Activated B cell treated with CpG ODN at 0.5 μM for 24 hours (primary cell): ENCODE data around the gene NAAA. TPM values are rescaled to one million over a fixed set of nuclear protein-coding genes. Genes with fewer than 3 reads are reported as not detected.
"Not testable (repeated sequence)": the region's sequence is repeated elsewhere in the genome, so short reads cannot be mapped to it uniquely, and the experiment has no call there.

Source experiments
- ATAC-seq: fragments of 200-7000 bp; cut with Tn5 transposase; one replicate; pipeline ENCODE4 v1.10.0; 2021; ENCODE audit warnings: low read depth, mild to moderate bottlenecking, moderate library complexity
- CTCF ChIA-PET: fragments of 350-600 bp; sonication (Branson Sonifier 250); formaldehyde crosslinking; loops from one replicate; lab custom pipeline; 2021; ENCODE audit warnings: antibody characterized with exemption; lab: Charles Lee
- POLR2A ChIA-PET: fragments of 350-600 bp; sonication (Branson Sonifier 250); formaldehyde crosslinking; loops from one replicate; lab custom pipeline; 2021; ENCODE audit warnings: antibody characterized with exemption; lab: Charles Lee
- DNase-seq: peaks from one replicate; pipeline ENCODE4 v3.0.0; 2022
- H3K27ac Mint-ChIP-seq: one replicate; pipeline ENCODE4 v1.8.0; 2020; ENCODE audit warnings: mixed read lengths
- H3K27me3 Mint-ChIP-seq: one replicate; pipeline ENCODE4 v1.8.0; 2021; ENCODE audit warnings: mixed read lengths
- H3K36me3 Mint-ChIP-seq: one replicate; pipeline ENCODE4 v1.8.0; 2021; ENCODE audit warnings: low read depth, mixed read lengths
- H3K4me1 Mint-ChIP-seq: one replicate; pipeline ENCODE4 v1.8.0; 2021; ENCODE audit warnings: mixed read lengths
- H3K4me3 Mint-ChIP-seq: one replicate; pipeline ENCODE4 v1.8.0; 2020; ENCODE audit warnings: mild to moderate bottlenecking, mixed read lengths
- H3K9me3 Mint-ChIP-seq: one replicate; pipeline ENCODE4 v1.8.0; 2020; ENCODE audit warnings: mixed read lengths
- intact Hi-C: fragments of 100-400 bp; cut with micrococcal nuclease; formaldehyde crosslinking; loops from one replicate; pipeline ENCODE4 v1.15.1; 2024
- total RNA-seq: library from RNA; stranded (reverse); gene quantifications from 2 replicates; pipeline ENCODE4 v1.2.3, GENCODE V29; 2022
- TF ChIP-seq, protein P1 (sequence below): fragments of 200-600 bp; IDR thresholded peaks from one replicate; pipeline ENCODE4 v1.8.0; 2022; ENCODE audit warnings: antibody characterized with exemption, mild to moderate bottlenecking

NAAA gene
- total RNA-seq, 1 donor from 2014 or later: 31.1 TPM

DNA sequence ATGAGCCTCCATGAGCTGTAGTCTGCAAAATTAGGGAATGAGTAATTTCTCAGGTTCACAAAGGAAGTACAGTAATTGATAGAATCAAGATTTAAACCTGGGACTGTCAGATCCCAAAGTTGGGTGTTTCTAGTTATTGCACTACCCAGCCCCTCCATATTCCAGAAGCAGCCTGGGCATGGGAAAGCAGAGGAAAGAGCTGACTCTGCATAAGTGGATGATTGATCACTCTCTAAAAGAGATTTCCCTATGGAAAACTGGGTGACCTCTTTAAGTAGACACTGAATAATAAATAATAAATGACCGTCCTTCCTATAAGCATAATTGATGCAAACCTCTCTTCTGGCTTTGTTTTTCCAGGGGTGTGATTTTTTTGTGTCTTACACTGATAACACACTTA lies 5.2 kb downstream of the NAAA start:
- Mint-ChIP-seq H3K4me3 (no peak overlapping the region), H3K9me3 (no peaks in the 10 kb centered on the region), H3K27me3 (no peaks in the 10 kb centered on the region), H3K27ac (no peak overlapping the region), H3K36me3 (peaks cover 42% of the 10 kb centered on the region), H3K4me1 (peaks cover 14% of the 10 kb centered on the region)
- intact Hi-C loops: no loop called here
- TF ChIP-seq, protein P1, sequence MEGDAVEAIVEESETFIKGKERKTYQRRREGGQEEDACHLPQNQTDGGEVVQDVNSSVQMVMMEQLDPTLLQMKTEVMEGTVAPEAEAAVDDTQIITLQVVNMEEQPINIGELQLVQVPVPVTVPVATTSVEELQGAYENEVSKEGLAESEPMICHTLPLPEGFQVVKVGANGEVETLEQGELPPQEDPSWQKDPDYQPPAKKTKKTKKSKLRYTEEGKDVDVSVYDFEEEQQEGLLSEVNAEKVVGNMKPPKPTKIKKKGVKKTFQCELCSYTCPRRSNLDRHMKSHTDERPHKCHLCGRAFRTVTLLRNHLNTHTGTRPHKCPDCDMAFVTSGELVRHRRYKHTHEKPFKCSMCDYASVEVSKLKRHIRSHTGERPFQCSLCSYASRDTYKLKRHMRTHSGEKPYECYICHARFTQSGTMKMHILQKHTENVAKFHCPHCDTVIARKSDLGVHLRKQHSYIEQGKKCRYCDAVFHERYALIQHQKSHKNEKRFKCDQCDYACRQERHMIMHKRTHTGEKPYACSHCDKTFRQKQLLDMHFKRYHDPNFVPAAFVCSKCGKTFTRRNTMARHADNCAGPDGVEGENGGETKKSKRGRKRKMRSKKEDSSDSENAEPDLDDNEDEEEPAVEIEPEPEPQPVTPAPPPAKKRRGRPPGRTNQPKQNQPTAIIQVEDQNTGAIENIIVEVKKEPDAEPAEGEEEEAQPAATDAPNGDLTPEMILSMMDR: no peak
- ChIA-PET POLR2A (no interaction called here), CTCF (no interaction called here)
- no peak for ATAC-seq
- DNase-seq: no peak

DNA sequence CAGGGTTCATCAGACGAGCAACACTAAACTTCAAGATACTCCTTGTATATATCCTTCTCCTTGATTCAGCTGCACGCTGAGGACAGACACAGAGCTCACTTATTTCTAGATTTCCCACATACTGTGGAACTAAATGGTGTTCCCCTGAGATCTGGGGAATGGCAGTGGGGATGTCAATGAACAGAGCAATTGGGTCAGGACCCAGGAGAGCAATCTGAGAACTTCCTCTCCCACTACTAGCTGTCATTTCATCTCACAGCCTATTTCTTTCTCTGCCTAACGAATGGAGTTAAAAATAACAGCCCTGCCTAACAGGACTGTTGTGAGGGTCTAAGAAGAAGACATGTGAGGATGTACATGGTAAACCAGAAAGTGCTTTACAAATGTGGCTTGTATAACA lies 10.7 kb downstream of the NAAA start:
- no peak overlapping the region for H3K27ac Mint-ChIP-seq
- H3K4me3 Mint-ChIP-seq: no peak overlapping the region
- TF ChIP-seq, protein P1: no peak
- POLR2A ChIA-PET: interaction anchor here (1.1 kb wide), 1 partner anchor 10 kb away, joined by 3 read pairs; no protein-coding TSS in a partner anchor
- no peaks in the 10 kb centered on the region for H3K4me1 Mint-ChIP-seq
- no peaks in the 10 kb centered on the region for H3K27me3 Mint-ChIP-seq
- CTCF ChIA-PET: no interaction called here
- H3K36me3 Mint-ChIP-seq: peaks cover 50% of the 10 kb centered on the region
- DNase-seq: no peak
- H3K9me3 Mint-ChIP-seq: no peaks in the 10 kb centered on the region
- intact Hi-C loops: no loop called here
- ATAC-seq: no peak

DNA sequence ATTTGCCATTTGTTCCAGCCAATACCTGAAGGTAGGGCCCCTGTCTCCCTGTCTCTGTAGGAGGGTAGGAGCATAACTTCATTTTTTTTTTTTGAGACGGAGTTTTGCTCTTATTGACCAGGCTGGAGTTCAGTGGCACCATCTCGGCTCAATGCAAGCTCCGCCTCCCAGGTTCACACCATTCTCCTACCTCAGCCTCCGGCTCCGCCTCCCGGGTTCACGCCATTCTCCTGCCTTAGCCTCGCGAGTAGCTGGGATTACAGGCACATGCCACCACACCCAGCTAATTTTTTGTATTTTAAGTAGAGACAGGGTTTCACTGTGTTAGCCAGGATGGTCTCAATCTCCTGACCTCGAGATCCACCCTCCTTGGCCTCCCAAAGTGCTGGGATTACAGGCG lies 15.9 kb downstream of the NAAA start:
- POLR2A ChIA-PET, H3K9me3 Mint-ChIP-seq, H3K27me3 Mint-ChIP-seq, intact Hi-C loops, H3K4me1 Mint-ChIP-seq, DNase-seq, ATAC-seq, H3K4me3 Mint-ChIP-seq, H3K27ac Mint-ChIP-seq: not testable (repeated sequence)
- CTCF ChIA-PET: interaction anchor here (0.8 kb wide), 1 partner anchor 9 kb away, joined by 3 read pairs; no protein-coding TSS in a partner anchor
- peaks cover 61% of the 10 kb centered on the region for H3K36me3 Mint-ChIP-seq

DNA sequence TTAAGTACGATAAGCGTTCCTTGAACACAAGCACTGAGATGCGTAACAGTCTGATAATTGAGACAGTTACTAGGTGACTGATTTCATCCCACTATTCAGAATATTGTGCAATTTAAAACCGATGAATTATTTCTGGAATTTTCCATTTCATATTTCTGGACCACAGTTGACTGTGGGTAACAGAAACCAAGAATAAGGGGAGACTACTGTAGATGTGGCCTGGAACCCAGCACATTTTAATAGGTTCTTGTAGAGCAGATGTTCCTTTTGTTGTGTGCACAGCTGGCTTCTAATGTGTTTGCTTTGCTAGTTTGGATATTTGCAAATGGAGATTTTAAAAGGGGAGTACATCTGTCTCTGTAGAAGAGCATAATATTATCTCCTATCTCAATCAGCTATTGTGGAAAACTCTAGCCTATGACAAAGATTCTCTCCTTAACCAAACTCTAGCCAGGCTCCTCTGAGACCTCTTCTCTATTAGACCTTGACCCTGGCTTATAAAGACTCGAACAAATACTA lies 16.4 kb downstream of the NAAA start:
- POLR2A ChIA-PET: no interaction called here
- H3K4me1 Mint-ChIP-seq: no peaks in the 10 kb centered on the region
- H3K9me3 Mint-ChIP-seq: no peaks in the 10 kb centered on the region
- no peak overlapping the region for H3K4me3 Mint-ChIP-seq
- intact Hi-C loops: no loop called here
- ATAC-seq (no peak), DNase-seq (no peak)
- no peak overlapping the region for H3K27ac Mint-ChIP-seq
- TF ChIP-seq, protein P1: no peak
- CTCF ChIA-PET: no interaction called here
- H3K27me3 Mint-ChIP-seq: no peaks in the 10 kb centered on the region
- peaks cover 63% of the 10 kb centered on the region for H3K36me3 Mint-ChIP-seq

DNA sequence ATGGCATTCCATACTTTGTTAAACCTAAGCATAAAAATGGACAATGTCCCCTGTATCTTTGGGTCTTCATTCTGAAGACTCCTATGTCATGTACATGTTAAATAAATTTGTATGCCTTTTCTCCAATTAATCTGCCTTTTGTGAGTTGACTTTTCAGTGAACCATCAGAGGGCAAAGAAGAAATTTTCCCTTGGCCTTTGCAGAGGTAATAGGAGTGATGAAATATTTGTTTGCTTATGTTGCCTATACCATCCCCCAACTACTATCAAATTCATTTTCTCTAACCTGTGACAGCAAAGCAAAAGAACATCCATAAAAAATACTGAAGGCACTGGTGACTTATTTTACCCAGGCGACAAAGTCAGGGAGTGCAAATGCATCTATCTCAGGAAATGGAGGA lies 18.2 kb downstream of the NAAA start:
- Mint-ChIP-seq H3K36me3 (peaks cover 61% of the 10 kb centered on the region), H3K4me1 (no peaks in the 10 kb centered on the region), H3K4me3 (no peak overlapping the region), H3K9me3 (no peaks in the 10 kb centered on the region), H3K27me3 (no peaks in the 10 kb centered on the region), H3K27ac (no peak overlapping the region)
- CTCF ChIA-PET: no interaction called here
- intact Hi-C loops: no loop called here
- TF ChIP-seq, protein P1: no peak
- DNase-seq: no peak
- POLR2A ChIA-PET: no interaction called here
- no peak for ATAC-seq

DNA sequence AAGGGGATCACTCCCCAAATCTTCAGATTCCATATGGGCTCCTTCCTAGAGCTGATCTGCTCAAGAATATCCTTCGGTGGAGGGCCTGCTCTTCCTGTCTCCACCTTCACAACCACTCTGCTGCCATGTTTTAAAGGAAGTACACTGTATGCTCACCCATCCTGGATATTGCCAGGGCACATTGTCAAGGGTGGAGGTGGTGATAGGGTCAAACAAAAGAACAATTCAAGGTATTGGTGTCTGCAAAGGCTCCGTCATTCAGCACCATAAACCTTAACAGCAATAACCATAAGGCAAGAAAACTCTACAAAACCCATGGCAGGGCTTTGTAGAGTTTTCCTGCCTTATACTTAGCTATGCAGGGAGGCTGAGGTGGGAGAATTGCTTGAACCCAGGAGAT lies 18.9 kb downstream of the NAAA start:
- H3K4me1 Mint-ChIP-seq: no peaks in the 10 kb centered on the region
- no peaks in the 10 kb centered on the region for H3K9me3 Mint-ChIP-seq
- TF ChIP-seq, protein P1: no peak
- peaks cover 66% of the 10 kb centered on the region for H3K36me3 Mint-ChIP-seq
- ChIA-PET POLR2A (interaction anchor here (0.7 kb wide), 1 partner anchor 96 kb away, joined by 5 read pairs; no protein-coding TSS in a partner anchor), CTCF (no interaction called here)
- DNase-seq (no peak), ATAC-seq (no peak)
- H3K27me3 Mint-ChIP-seq: no peaks in the 10 kb centered on the region
- H3K4me3 Mint-ChIP-seq: no peak overlapping the region
- intact Hi-C loops: no loop called here
- no peak overlapping the region for H3K27ac Mint-ChIP-seq
